Gastrocnemius medialis (tissue), 4 donors: Measurements from ENCODE around the gene RSBN1L. TPM values are rescaled to one million over a fixed set of nuclear protein-coding genes. Genes with fewer than 3 reads are reported as not detected.
A peak's percentile ranks its signal among the peaks of the same experiment; 100 is the strongest.

Experiments
- ATAC-seq, 2 donors: fragments of 150-250 bp; one replicate each; pipeline ENCODE4 v1.9.1; 2016
- DNase-seq, 2 donors: peaks; one replicate each; pipeline ENCODE4 v3.0.0-alpha.2; 2019
- H3K27ac ChIP-seq, 4 donors: fragments of 200-600 bp; sonication (generic); 1 replicate in 1 of 4; 2 replicates in 3 of 4; pipeline ENCODE4 v1.5.1; 2016 to 2018; ENCODE audit warnings: mild to moderate bottlenecking in 2 of 4, moderate library complexity in 1 of 4
- H3K27me3 ChIP-seq, 3 donors: fragments of 200-600 bp; sonication (generic) in 2 of 3; 1 replicate in 1 of 3; 2 replicates in 2 of 3; pipeline versions ENCODE4 v1.5.1 to v1.6.0; 2016 to 2019; ENCODE audit warnings: mild to moderate bottlenecking in 1 of 3, moderate library complexity in 1 of 3
- H3K36me3 ChIP-seq, 2 donors: fragments of 200-600 bp; sonication (generic) in 1 of 2; one replicate each; pipeline ENCODE4 v1.5.1; 2017 to 2018
- H3K4me1 ChIP-seq, 2 donors: fragments of 200-600 bp; sonication (generic) in 1 of 2; one replicate each; pipeline ENCODE4 v1.5.1; 2016 to 2017; ENCODE audit warnings: mild to moderate bottlenecking in 2 of 2
- H3K4me3 ChIP-seq, 4 donors: fragments of 200-600 bp; sonication (generic) in 3 of 4; 1 replicate in 1 of 4; 2 replicates in 3 of 4; pipeline ENCODE4 v1.5.1; 2016 to 2019; ENCODE audit warnings: mild to moderate bottlenecking in 2 of 4
- H3K9me3 ChIP-seq, 3 donors: fragments of 200-600 bp; sonication (generic) in 2 of 3; 1 replicate in 1 of 3; 2 replicates in 2 of 3; pipeline ENCODE4 v1.5.1; 2016 to 2019
- POLR2A ChIP-seq, 2 donors: fragments of 450-650 bp; IDR thresholded peaks; one replicate each; pipeline ENCODE4 v1.6.1; 2017; ENCODE audit warnings: antibody characterized with exemption in 2 of 2, mild to moderate bottlenecking in 2 of 2, moderate library complexity in 2 of 2
- in situ Hi-C, 4 donors: fragments of 200-750 bp; cut with MboI; loops; one replicate each; pipeline versions ENCODE4 v1.15.0 to v1.8.0; 2017; ENCODE audit warnings: low sequenced_read_pairs in 4 of 4
- intact Hi-C: fragments of 100-400 bp; cut with DNase I; formaldehyde crosslinking; loops from one replicate; pipeline ENCODE4 v1.15.1; 2023; ENCODE audit warnings: low total_unique reads
- total RNA-seq, 4 donors: library from RNA; depleted of rRNA; stranded (reverse); fragments of >200 nt; gene quantifications; one replicate each; pipeline versions ENCODE4 v1.1.0 to v1.2.3, GENCODE V29; 2016
- TF ChIP-seq, protein P1 (sequence below), 5 experiments: fragments of 450-650 bp in 3 of 5; fragments of 200-600 bp in 2 of 5; sonication (generic) in 2 of 5; IDR thresholded peaks in 4 of 5; conservative IDR thresholded peaks in 1 of 5; 1 replicate in 4 of 5; 2 replicates in 1 of 5; pipeline ENCODE4 v1.5.1; 2016 to 2019; ENCODE audit warnings: antibody characterized with exemption in 5 of 5, mild to moderate bottlenecking in 3 of 5, moderate library complexity in 3 of 5

RSBN1L gene
- total RNA-seq, 4 donors from 2014 or later = 5.1 to 11.7 (median 8.7) TPM

GRCh38 chr7:77684030-77684429 is 12.2 kb upstream of the RSBN1L start:
- DNase-seq = peak; percentile 27 to 61
- in situ Hi-C loops = no loop called here
- no peak overlapping the region for H3K4me3 ChIP-seq
- no peaks in the 10 kb centered on the region for H3K9me3 ChIP-seq
- no peaks in the 10 kb centered on the region for H3K27me3 ChIP-seq
- TF ChIP-seq POLR2A (IDR thresholded peaks at IDR 0.05) = no peak
- TF ChIP-seq, protein P1, sequence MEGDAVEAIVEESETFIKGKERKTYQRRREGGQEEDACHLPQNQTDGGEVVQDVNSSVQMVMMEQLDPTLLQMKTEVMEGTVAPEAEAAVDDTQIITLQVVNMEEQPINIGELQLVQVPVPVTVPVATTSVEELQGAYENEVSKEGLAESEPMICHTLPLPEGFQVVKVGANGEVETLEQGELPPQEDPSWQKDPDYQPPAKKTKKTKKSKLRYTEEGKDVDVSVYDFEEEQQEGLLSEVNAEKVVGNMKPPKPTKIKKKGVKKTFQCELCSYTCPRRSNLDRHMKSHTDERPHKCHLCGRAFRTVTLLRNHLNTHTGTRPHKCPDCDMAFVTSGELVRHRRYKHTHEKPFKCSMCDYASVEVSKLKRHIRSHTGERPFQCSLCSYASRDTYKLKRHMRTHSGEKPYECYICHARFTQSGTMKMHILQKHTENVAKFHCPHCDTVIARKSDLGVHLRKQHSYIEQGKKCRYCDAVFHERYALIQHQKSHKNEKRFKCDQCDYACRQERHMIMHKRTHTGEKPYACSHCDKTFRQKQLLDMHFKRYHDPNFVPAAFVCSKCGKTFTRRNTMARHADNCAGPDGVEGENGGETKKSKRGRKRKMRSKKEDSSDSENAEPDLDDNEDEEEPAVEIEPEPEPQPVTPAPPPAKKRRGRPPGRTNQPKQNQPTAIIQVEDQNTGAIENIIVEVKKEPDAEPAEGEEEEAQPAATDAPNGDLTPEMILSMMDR (IDR thresholded peaks at IDR 0.05 in 4 of 5, conservative IDR thresholded peaks at IDR 0.05 in 1 of 5) = no peak
- intact Hi-C loops = no loop called here
- ATAC-seq = peak; percentile 64 to 66
- no peaks in the 10 kb centered on the region for H3K36me3 ChIP-seq
- peak overlapping the region in 2 of 4 donors; percentile 25 to 34 for H3K27ac ChIP-seq
- peaks cover 13 to 18% of the 10 kb centered on the region in 2 donors for H3K4me1 ChIP-seq

DNA sequence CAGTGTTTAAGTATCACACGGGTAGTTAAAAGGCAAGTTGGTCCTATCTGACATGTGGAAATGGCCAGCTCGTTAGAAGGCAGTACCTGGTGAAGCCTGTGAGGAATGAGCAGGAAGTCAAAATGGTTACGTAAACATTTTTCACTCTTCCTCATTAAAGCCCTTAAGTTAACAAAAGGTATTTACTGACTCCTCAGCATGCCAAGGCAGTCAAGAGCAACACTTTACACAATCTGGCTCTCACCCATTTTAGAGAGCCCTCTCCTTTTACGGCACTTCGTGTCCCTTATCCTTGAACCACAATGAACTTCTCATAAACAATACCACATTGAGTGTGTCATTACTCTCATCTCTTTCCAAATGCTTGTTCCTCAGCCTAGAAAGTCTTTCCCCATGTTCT is 11.0 kb upstream of the RSBN1L start:
- Histone ChIP-seq H3K27me3 (no peaks in the 10 kb centered on the region), H3K4me3 (no peak overlapping the region), H3K36me3 (no peaks in the 10 kb centered on the region), H3K27ac (peak overlapping the region in 3 of 4 donors; percentile 34 to 48 (median 43)), H3K4me1 (peaks cover 13 to 21% of the 10 kb centered on the region in 2 donors), H3K9me3 (no peaks in the 10 kb centered on the region)
- TF ChIP-seq, protein P1 (IDR thresholded peaks at IDR 0.05 in 4 of 5, conservative IDR thresholded peaks at IDR 0.05 in 1 of 5) = no peak
- TF ChIP-seq POLR2A (IDR thresholded peaks at IDR 0.05) = no peak
- no peak for DNase-seq
- intact Hi-C loops = no loop called here
- in situ Hi-C loops = no loop called here
- peak; percentile 86 for ATAC-seq

DNA sequence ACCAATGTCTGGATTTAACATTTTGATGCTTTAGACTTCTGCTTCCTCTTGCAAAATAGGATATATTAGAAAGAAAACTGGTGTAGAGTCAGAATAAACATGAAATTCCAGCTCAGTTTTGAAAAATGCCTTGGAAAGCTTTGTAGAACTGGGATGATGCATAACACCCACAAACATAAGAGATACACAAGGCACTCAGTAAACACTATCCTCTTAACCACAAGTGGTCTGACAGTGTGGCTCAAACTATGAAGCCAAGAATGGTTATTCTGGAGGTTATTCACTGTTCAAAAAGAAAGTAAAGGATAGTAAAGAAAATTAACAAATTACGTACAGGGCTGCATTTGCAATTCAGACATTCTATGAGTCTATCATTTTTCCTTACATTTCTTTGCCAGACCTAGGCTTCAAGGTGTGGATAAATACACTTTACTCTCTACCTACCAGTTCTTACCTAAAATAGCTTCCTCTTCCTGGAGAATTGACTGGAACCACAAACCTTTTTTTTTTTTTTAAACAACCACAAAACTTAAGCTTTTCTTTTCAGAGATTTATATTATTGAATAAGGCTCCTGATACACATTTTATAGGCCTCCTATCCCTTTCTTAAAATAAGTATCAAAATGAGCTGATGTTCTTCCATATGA is 9.0 kb upstream of the RSBN1L start:
- intact Hi-C loops = no loop called here
- H3K9me3 ChIP-seq = no peaks in the 10 kb centered on the region
- no peaks in the 10 kb centered on the region for H3K36me3 ChIP-seq
- H3K27ac ChIP-seq = no peak overlapping the region
- H3K4me1 ChIP-seq = peaks cover 13 to 23% of the 10 kb centered on the region in 2 donors
- TF ChIP-seq, protein P1 (IDR thresholded peaks at IDR 0.05 in 4 of 5, conservative IDR thresholded peaks at IDR 0.05 in 1 of 5) = no peak
- no peak for TF ChIP-seq POLR2A (IDR thresholded peaks at IDR 0.05)
- H3K4me3 ChIP-seq = no peak overlapping the region
- in situ Hi-C loops = no loop called here
- H3K27me3 ChIP-seq = no peaks in the 10 kb centered on the region
- DNase-seq = no peak
- no peak for ATAC-seq

- TF ChIP-seq, protein P1 (IDR thresholded peaks at IDR 0.05 in 4 of 5, conservative IDR thresholded peaks at IDR 0.05 in 1 of 5) = no peak
- TF ChIP-seq POLR2A (IDR thresholded peaks at IDR 0.05) = no peak
- intact Hi-C loops = no loop called here
- peaks cover 13 to 23% of the 10 kb centered on the region in 2 donors for H3K4me1 ChIP-seq
- H3K27ac ChIP-seq = no peak overlapping the region
- no peak overlapping the region for H3K4me3 ChIP-seq
- H3K36me3 ChIP-seq = no peaks in the 10 kb centered on the region
- no peak for DNase-seq
- H3K9me3 ChIP-seq = no peaks in the 10 kb centered on the region
- in situ Hi-C loops = no loop called here
- no peak for ATAC-seq
- H3K27me3 ChIP-seq = no peaks in the 10 kb centered on the region
Observed at GRCh38 chr7:77687747-77688144, 8.5 kb upstream of the RSBN1L start.
